SK-N-SH treated with all-trans-retinoic acid at 6 μM for 48 hours (cell line): ENCODE measurements around the gene GATA5.

Experiments used
- ATAC-seq: fragments of 200-7000 bp; cut with Tn5 transposase; 3 replicates; pipeline ENCODE4 v1.9.1; 2020; ENCODE audit warnings: mild to moderate bottlenecking, moderate library complexity
- ARNTL ChIP-seq: fragments of 450-650 bp; formaldehyde crosslinking; IDR thresholded peaks from 2 replicates; pipeline ENCODE4 v1.5.0; 2020; ENCODE audit warnings: low read depth, mild to moderate bottlenecking, moderate library complexity, borderline replicate concordance
- CREB5 ChIP-seq: fragments of 250-450 bp; sonication (Bioruptor Pico); IDR thresholded peaks from 2 replicates; pipeline ENCODE4 v1.5.1; 2020; ENCODE audit warnings: low read depth, mild to moderate bottlenecking, moderate library complexity
- CSDC2 ChIP-seq: fragments of 250-450 bp; sonication (Bioruptor Pico); IDR thresholded peaks from 2 replicates; pipeline ENCODE4 v1.5.0; 2020; ENCODE audit warnings: mild to moderate bottlenecking, moderate library complexity
- ESRRG ChIP-seq: fragments of 250-450 bp; sonication (Bioruptor Pico); IDR thresholded peaks from 2 replicates; pipeline ENCODE4 v1.6.1; 2021; ENCODE audit warnings: mild to moderate bottlenecking
- GLIS3 ChIP-seq: fragments of 250-450 bp; sonication (Bioruptor Pico); IDR thresholded peaks from 2 replicates; pipeline ENCODE4 v1.5.0; 2020; ENCODE audit warnings: mild to moderate bottlenecking, moderate library complexity
- OSR1 ChIP-seq: fragments of 250-450 bp; sonication (Bioruptor Pico); IDR thresholded peaks from 2 replicates; pipeline ENCODE4 v1.8.0; 2022; ENCODE audit warnings: moderate library complexity, mild to moderate bottlenecking, inconsistent platforms
- PATZ1 ChIP-seq: fragments of 250-450 bp; sonication (Bioruptor Pico); IDR thresholded peaks from 2 replicates; pipeline ENCODE4 v1.8.0; 2020; ENCODE audit warnings: mild to moderate bottlenecking, moderate library complexity, borderline replicate concordance
- POU6F1 ChIP-seq: fragments of 250-450 bp; sonication (Bioruptor Pico); IDR thresholded peaks from 2 replicates; pipeline ENCODE4 v1.8.0; 2021; ENCODE audit warnings: low read depth, mild to moderate bottlenecking, moderate library complexity, borderline replicate concordance
- SNAI2 ChIP-seq: fragments of 250-450 bp; sonication (Bioruptor Pico); IDR thresholded peaks from 2 replicates; pipeline ENCODE4 v1.5.0; 2020; ENCODE audit warnings: mild to moderate bottlenecking, moderate library complexity
- TCF4 ChIP-seq: fragments of 250-450 bp; sonication (Bioruptor Pico); IDR thresholded peaks from 2 replicates; pipeline ENCODE4 v1.8.0; 2021; ENCODE audit warnings: mild to moderate bottlenecking, moderate library complexity, borderline replicate concordance
- ZC3H10 ChIP-seq: fragments of 250-450 bp; sonication (Bioruptor Pico); IDR thresholded peaks from 2 replicates; pipeline ENCODE4 v1.5.1; 2021; ENCODE audit warnings: mild to moderate bottlenecking, moderate library complexity
- ZFP30 ChIP-seq: fragments of 450-650 bp; formaldehyde crosslinking; IDR thresholded peaks from 2 replicates; pipeline ENCODE4 v1.5.0; 2022; ENCODE audit warnings: mild to moderate bottlenecking, moderate library complexity
- ZNF565 ChIP-seq: fragments of 450-650 bp; formaldehyde crosslinking; conservative IDR thresholded peaks from 2 replicates; pipeline ENCODE4 v1.5.0; 2020; ENCODE audit warnings: low read depth, mild to moderate bottlenecking, moderate library complexity
- ZNF70 ChIP-seq: fragments of 450-650 bp; formaldehyde crosslinking; IDR thresholded peaks from 2 replicates; pipeline ENCODE4 v1.5.0; 2020; ENCODE audit warnings: mild to moderate bottlenecking, moderate library complexity
- ZNF8 ChIP-seq: fragments of 450-650 bp; formaldehyde crosslinking; IDR thresholded peaks from 2 replicates; pipeline ENCODE4 v1.5.0; 2020; ENCODE audit warnings: mild to moderate bottlenecking, moderate library complexity

The GATA5 gene

GRCh38 chr20:62436692-62437091, 39.1 kb downstream of the GATA5 start:
- ATAC-seq, result no peak
- TF ChIP-seq POU6F1 (CRISPR knock-in tag), result no peak
- TF ChIP-seq OSR1 (CRISPR knock-in tag), result no peak
- TF ChIP-seq CSDC2 (CRISPR knock-in tag), result no peak
- TF ChIP-seq ZNF565 (CRISPR knock-in tag), result no peak
- TF ChIP-seq ZC3H10 (CRISPR knock-in tag), result no peak
- TF ChIP-seq ZNF70 (CRISPR knock-in tag), result no peak
- TF ChIP-seq ESRRG (CRISPR knock-in tag), result no peak
- no peak for TF ChIP-seq ARNTL (CRISPR knock-in tag)
- no peak for TF ChIP-seq PATZ1 (CRISPR knock-in tag)
- no peak for TF ChIP-seq ZNF8 (CRISPR knock-in tag)

- TF ChIP-seq POU6F1 (CRISPR knock-in tag), result no peak
- no peak for ATAC-seq
Measured at GRCh38 chr20:62433658-62434497, 41.9 kb downstream of the GATA5 start.

GRCh38 chr20:62430866-62431447, 44.8 kb downstream of the GATA5 start:
- TF ChIP-seq TCF4 (CRISPR knock-in tag) (no peak), SNAI2 (CRISPR knock-in tag) (no peak)
- no peak for ATAC-seq

- no peak for TF ChIP-seq TCF4 (CRISPR knock-in tag)
- no peak for TF ChIP-seq CREB5 (CRISPR knock-in tag)
- TF ChIP-seq ZFP30 (CRISPR knock-in tag), result no peak
- TF ChIP-seq ARNTL (CRISPR knock-in tag), result no peak
- TF ChIP-seq ZNF8 (CRISPR knock-in tag), result no peak
- ATAC-seq, result no peak
Measured at GRCh38 chr20:62430311-62430853, 45.4 kb downstream of the GATA5 start.

- ATAC-seq, result no peak
Measured at GRCh38 chr20:62429455-62430310, 46.1 kb downstream of the GATA5 start.

More at GRCh38 chr20:62429455-62430310, 46.1 kb downstream of the GATA5 start:
- TF ChIP-seq GLIS3 (CRISPR knock-in tag) (no peak), ZFP30 (CRISPR knock-in tag) (no peak), ZNF70 (CRISPR knock-in tag) (no peak)
